ENCODE results near the gene KAT6B. TPM values are rescaled to one million over a fixed set of nuclear protein-coding genes. Genes with fewer than 3 reads are reported as not detected.
"Not testable (repeated sequence)": the region's sequence is repeated elsewhere in the genome, so short reads cannot be mapped to it uniquely, and the experiment has no call there.

The KAT6B gene
- total RNA-seq, 4 donors from 2014 or later, result 34.2 to 84.2 (median 47.3) TPM

DNA sequence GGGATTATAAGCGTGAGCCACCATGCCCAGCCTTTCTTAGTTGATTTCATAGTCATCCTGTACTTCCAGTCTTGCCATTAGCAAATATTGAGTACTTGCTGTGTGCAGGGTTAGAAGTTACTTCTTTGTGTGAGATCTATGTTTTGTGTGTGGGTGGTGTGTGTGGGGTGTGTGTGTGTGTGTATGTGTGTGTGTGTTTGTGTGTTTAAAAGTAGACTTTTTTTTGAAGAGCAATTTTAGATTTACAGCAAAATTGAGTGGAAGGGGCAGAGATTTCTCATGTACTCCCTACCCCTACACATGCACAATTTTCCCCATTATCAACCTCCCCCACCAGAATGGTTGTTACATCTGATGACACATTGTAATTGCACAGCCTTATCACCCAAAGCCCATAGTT, 48.2 kb downstream of the KAT6B start:
- WGBS, result 94% methylated on average over 1 of the region's 1 CpG
- Histone ChIP-seq H3K27ac (no peak overlapping the region), H3K27me3 (no peaks in the 10 kb centered on the region), H3K36me3 (no peaks in the 10 kb centered on the region), H3K4me3 (no peak overlapping the region), H3K9me3 (no peaks in the 10 kb centered on the region), H3K4me1 (peaks cover 6% of the 10 kb centered on the region)
- DNase-seq (ENCODE audit: low spot score in 2 of 2), result no peak
- TF ChIP-seq EP300 (IDR thresholded peaks at IDR 0.05) (no peak), POLR2A (IDR thresholded peaks at IDR 0.05) (no peak), POLR2AphosphoS5 (IDR thresholded peaks at IDR 0.05) (no peak)
- TF ChIP-seq, protein P1, sequence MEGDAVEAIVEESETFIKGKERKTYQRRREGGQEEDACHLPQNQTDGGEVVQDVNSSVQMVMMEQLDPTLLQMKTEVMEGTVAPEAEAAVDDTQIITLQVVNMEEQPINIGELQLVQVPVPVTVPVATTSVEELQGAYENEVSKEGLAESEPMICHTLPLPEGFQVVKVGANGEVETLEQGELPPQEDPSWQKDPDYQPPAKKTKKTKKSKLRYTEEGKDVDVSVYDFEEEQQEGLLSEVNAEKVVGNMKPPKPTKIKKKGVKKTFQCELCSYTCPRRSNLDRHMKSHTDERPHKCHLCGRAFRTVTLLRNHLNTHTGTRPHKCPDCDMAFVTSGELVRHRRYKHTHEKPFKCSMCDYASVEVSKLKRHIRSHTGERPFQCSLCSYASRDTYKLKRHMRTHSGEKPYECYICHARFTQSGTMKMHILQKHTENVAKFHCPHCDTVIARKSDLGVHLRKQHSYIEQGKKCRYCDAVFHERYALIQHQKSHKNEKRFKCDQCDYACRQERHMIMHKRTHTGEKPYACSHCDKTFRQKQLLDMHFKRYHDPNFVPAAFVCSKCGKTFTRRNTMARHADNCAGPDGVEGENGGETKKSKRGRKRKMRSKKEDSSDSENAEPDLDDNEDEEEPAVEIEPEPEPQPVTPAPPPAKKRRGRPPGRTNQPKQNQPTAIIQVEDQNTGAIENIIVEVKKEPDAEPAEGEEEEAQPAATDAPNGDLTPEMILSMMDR (IDR thresholded peaks at IDR 0.05), result no peak

DNA sequence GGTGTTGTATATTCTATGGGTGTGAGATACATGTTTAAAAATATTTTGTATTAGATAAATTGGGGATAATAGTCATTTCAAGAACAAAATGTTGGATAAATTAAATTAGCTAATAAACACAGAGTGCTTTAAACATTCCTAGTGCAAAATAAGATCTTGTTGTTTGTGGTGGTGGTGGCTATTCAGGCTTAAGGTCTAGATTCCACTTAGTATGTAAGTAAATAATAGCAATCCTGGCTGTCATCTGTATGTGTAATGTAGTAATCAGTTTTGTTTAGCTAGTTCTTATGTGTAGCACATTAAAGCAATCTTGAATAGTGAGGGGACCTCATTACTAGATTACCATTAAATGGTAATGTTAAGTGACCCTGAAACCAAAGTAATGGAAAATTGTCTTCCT, 48.7 kb downstream of the KAT6B start:
- H3K4me3 ChIP-seq, result no peak overlapping the region

DNA sequence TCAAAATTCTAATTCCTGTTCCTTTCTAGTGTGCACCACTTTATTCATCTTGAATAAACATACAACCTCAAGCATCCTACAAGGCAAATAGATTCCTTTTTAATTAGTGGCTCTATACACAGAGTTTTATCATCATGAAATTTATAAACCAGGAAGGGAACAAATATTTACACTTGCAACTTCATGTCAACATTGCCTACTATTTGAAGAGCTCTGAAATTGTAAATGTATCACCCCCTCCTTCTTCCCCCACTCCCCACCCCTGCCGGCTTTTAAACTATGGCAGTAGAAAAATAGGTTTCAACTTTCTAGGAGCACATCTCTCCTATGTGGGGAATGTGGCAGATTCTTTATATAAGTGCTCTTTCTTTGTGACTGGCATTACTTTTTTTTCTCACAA, 49.6 kb downstream of the KAT6B start:
- no peak for DNase-seq (ENCODE audit: low spot score in 2 of 2)
- H3K9me3 ChIP-seq, result no peaks in the 10 kb centered on the region
- H3K27me3 ChIP-seq, result no peaks in the 10 kb centered on the region
- no peak overlapping the region for H3K27ac ChIP-seq
- WGBS, result 82% methylated on average over 1 of the region's 1 CpG
- no peak overlapping the region for H3K4me3 ChIP-seq
- TF ChIP-seq POLR2AphosphoS5 (IDR thresholded peaks at IDR 0.05), result no peak
- TF ChIP-seq, protein P1 (IDR thresholded peaks at IDR 0.05), result no peak
- no peak for TF ChIP-seq POLR2A (IDR thresholded peaks at IDR 0.05)
- TF ChIP-seq EP300 (IDR thresholded peaks at IDR 0.05), result no peak
- peaks cover 6% of the 10 kb centered on the region for H3K4me1 ChIP-seq
- H3K36me3 ChIP-seq, result no peaks in the 10 kb centered on the region

More for the DNA sequence above, 48.7 kb downstream of the KAT6B start:
- no peaks in the 10 kb centered on the region for H3K9me3 ChIP-seq
- H3K36me3 ChIP-seq, result no peaks in the 10 kb centered on the region
- DNase-seq (ENCODE audit: low spot score in 2 of 2), result no peak
- H3K27ac ChIP-seq, result no peak overlapping the region
- TF ChIP-seq POLR2A (IDR thresholded peaks at IDR 0.05), result no peak
- TF ChIP-seq EP300 (IDR thresholded peaks at IDR 0.05), result no peak
- no peak for TF ChIP-seq POLR2AphosphoS5 (IDR thresholded peaks at IDR 0.05)
- TF ChIP-seq, protein P1 (IDR thresholded peaks at IDR 0.05), result no peak
- peaks cover 6% of the 10 kb centered on the region for H3K4me1 ChIP-seq
- no peaks in the 10 kb centered on the region for H3K27me3 ChIP-seq

DNA sequence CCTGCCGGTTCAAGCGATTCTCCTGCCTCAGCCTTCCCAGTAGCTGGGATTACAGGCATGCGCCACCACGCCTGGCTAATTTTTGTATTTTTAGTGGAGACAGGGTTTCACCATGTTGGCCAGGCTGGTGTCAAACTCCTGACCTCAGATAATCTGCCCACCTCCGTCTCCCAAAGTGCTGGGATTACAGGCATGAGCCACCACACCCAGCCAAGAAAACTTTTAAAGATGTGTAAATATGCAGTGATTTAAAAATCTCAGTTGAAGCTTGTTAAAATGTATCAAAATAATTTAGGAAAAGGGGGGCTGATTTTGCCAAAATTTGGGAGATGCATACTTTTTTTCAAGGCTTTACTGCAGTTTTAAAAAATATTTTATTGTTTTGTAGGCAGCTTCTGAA, 50.7 kb downstream of the KAT6B start:
- H3K9me3 ChIP-seq; H3K36me3 ChIP-seq; H3K27ac ChIP-seq; H3K4me3 ChIP-seq; H3K4me1 ChIP-seq; DNase-seq (ENCODE audit: low spot score in 2 of 2); H3K27me3 ChIP-seq: not testable (repeated sequence)
- 97% methylated on average over 5 of the region's 5 CpGs for WGBS

DNA sequence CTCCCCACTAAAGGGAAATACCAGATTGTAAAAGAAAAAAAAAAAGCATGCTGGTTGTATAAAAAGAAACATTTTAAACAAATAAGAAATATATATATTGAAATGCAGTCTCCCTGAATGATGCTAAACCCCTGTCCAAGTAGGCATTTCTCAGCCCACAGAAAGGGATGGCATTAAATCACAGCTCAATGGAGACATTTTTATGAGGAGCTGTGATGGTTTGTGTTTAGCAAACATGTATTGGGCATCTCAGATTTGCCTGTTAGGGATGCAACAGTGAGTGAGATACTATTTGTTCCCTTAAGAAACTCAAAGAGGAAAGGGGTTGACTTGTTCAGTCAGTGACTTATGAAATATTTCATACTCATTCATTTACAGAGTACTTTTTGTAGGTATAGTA, 51.5 kb downstream of the KAT6B start:
- Histone ChIP-seq H3K4me1 (peaks cover 3% of the 10 kb centered on the region), H3K36me3 (no peaks in the 10 kb centered on the region), H3K4me3 (no peak overlapping the region), H3K9me3 (no peaks in the 10 kb centered on the region), H3K27me3 (no peaks in the 10 kb centered on the region), H3K27ac (no peak overlapping the region)
- TF ChIP-seq POLR2A (IDR thresholded peaks at IDR 0.05), result no peak
- TF ChIP-seq, protein P1 (IDR thresholded peaks at IDR 0.05), result no peak
- no peak for TF ChIP-seq EP300 (IDR thresholded peaks at IDR 0.05)
- TF ChIP-seq POLR2AphosphoS5 (IDR thresholded peaks at IDR 0.05), result no peak
- no peak for DNase-seq (ENCODE audit: low spot score in 2 of 2)

DNA sequence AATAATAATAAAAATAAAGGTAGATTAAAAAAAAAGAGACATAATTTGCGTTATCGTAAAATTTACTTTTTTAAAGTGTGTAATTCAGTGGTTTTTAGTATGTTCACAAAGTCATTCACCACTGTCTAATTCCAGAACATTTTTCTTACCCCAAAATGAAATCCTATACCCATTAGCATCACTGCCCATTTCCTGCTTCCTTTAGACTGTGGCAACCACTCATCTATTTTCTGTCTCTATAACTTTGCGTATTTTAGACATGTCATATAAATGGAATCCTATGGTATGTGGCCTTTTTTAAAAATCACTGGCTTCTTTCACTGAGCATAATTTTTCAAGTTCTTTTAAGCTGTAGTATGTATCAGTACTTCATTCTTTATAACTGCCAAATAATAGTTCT, 53.6 kb downstream of the KAT6B start:
- no peak for TF ChIP-seq EP300 (IDR thresholded peaks at IDR 0.05)
- TF ChIP-seq, protein P1 (IDR thresholded peaks at IDR 0.05), result no peak
- no peak for TF ChIP-seq POLR2AphosphoS5 (IDR thresholded peaks at IDR 0.05)
- TF ChIP-seq POLR2A (IDR thresholded peaks at IDR 0.05), result no peak
- Histone ChIP-seq H3K36me3 (no peaks in the 10 kb centered on the region), H3K4me3 (no peak overlapping the region), H3K9me3 (no peaks in the 10 kb centered on the region), H3K27me3 (no peaks in the 10 kb centered on the region), H3K27ac (no peak overlapping the region), H3K4me1 (no peaks in the 10 kb centered on the region)
- no peak for DNase-seq (ENCODE audit: low spot score in 2 of 2)
- 96% methylated on average over 3 of the region's 3 CpGs for WGBS
